Epidermal melanocyte (primary cell): ENCODE measurements around the gene ANKRD40CL.
"Not testable (repeated sequence)": the region's sequence is repeated elsewhere in the genome, so short reads cannot be mapped to it uniquely, and the experiment has no call there.

Experiments used
- DNase-seq: peaks from one replicate; pipeline ENCODE4 v3.0.0; 2011; ENCODE audit warnings: low spot score; ENCODE audit not compliant: insufficient read length

ANKRD40CL gene

GRCh38 chr17:50763716-50764475 lies 3.4 kb downstream of the ANKRD40CL start:
- DNase-seq, result no peak

- no peak for DNase-seq
These were observed 5.1 kb downstream of the ANKRD40CL start for GRCh38 chr17:50762177-50762576.

- no peak for DNase-seq
These were observed 8.3 kb downstream of the ANKRD40CL start for GRCh38 chr17:50758989-50759544.

- DNase-seq, result no peak
These were observed 8.8 kb downstream of the ANKRD40CL start for GRCh38 chr17:50758524-50758923.

- DNase-seq, result no peak
These were observed 12.8 kb downstream of the ANKRD40CL start for GRCh38 chr17:50754521-50754920.

GRCh38 chr17:50749245-50749644 lies 18.1 kb downstream of the ANKRD40CL start:
- no peak for DNase-seq

- no peak for DNase-seq
These were observed 21.7 kb downstream of the ANKRD40CL start for GRCh38 chr17:50745631-50746030.

- DNase-seq, result no peak
These were observed 28.2 kb downstream of the ANKRD40CL start for GRCh38 chr17:50739098-50739497.

- DNase-seq, result no peak
These were observed 30.1 kb downstream of the ANKRD40CL start for GRCh38 chr17:50737118-50737698.

- no peak for DNase-seq
These were observed 32.0 kb downstream of the ANKRD40CL start for GRCh38 chr17:50735287-50735686.

GRCh38 chr17:50731575-50732460 lies 35.5 kb downstream of the ANKRD40CL start:
- no peak for DNase-seq

GRCh38 chr17:50728881-50729765 lies 38.2 kb downstream of the ANKRD40CL start:
- no peak for DNase-seq

GRCh38 chr17:50728112-50728429 lies 39.2 kb downstream of the ANKRD40CL start:
- no peak for DNase-seq

- DNase-seq, result no peak
These were observed 41.3 kb downstream of the ANKRD40CL start for GRCh38 chr17:50725769-50726655.

- not testable (repeated sequence) for DNase-seq
These were observed 42.7 kb downstream of the ANKRD40CL start for GRCh38 chr17:50724622-50725021.

- no peak for DNase-seq
These were observed 44.6 kb downstream of the ANKRD40CL start for GRCh38 chr17:50722746-50723145.

GRCh38 chr17:50721194-50722010 lies 45.9 kb downstream of the ANKRD40CL start:
- DNase-seq, result no peak

- DNase-seq, result no peak
These were observed 47.2 kb downstream of the ANKRD40CL start for GRCh38 chr17:50719924-50720794.
